Activated gamma-delta T cell treated with anti-CD3 and anti-CD28 coated beads, Interleukin-2, amount 50 U/mL, for 16 hours (primary cell): ENCODE data around the gene CPE.

Source experiments
- DNase-seq: peaks from one replicate; pipeline ENCODE4 v3.0.0-alpha.2; 2020; ENCODE audit warnings: low read depth

CPE gene

DNA sequence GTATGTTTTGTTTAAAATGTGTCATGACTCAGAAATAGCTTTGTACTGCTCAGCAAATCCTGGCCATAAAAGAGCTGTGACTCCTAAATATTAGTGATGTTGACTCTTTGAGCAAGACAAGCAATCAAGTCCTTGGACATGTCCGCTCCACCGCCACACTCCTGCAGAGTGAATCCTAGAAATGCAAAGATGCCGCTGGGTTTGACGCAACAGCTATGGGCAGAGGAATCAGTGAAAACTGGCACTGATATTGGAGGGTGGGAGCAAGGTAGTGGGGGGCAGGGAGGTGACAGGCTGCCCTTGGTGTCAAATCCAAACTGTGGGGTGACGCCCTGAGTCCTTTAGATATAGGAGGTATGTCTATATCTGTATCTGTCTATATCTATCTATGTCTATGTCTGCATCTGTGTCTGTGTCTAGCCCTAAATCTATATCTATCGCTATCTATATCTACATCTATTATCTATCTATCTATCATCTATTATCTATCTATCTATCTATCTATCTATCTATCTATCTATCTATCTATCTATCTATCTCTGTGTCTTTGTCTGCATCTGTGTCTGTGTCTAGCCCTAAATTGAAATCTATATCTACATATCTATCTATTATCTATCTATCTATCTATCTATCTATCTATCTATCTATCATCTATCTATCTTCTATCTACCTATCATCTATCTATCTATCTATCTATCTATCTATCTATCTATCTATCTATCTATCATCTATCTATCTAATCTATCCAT is 129.7 kb downstream of the CPE start:
- no peak for DNase-seq

DNA sequence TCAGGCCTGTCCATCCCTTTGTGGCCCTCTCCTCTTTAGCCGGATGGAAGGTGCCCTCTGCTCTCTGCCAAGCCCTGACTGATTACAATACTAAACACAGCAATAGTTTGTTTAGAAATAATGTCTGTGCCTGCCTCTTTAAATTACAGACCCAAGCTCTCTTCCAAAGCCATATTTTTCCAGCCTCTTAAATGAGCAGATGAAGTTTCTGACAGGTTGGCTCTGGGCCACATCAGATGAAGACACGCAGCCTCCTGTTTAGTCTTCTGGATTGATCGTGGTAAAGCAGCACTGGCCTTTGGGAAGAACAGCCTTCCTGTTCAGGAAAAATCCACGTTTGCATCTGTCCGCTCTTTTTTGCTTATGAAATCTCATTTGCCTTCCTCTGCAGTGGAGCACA is 133.6 kb downstream of the CPE start:
- no peak for DNase-seq

DNA sequence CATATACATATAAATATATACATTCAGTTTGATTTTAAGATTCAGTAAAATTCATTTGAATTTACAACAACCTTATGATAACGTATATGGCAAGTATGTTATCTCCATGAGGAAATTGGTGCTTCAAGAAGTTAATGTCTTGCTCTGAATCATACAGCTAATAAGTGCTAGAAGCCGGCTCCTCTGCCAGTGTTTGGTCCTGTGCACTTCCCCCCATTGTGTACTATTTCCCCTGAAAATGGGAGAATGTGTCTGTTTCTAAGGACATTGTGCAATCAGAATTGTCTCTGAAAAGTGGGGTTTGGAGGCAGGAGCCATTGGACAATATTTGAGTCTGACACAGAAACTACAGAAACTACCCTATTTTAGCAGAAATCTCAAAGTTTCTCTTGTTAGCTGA is 135.9 kb downstream of the CPE start:
- no peak for DNase-seq

GRCh38 chr4:165515201-165515600 is 136.4 kb downstream of the CPE start:
- no peak for DNase-seq

- no peak for DNase-seq
These were observed 137.5 kb downstream of the CPE start for GRCh38 chr4:165516281-165516833.

DNA sequence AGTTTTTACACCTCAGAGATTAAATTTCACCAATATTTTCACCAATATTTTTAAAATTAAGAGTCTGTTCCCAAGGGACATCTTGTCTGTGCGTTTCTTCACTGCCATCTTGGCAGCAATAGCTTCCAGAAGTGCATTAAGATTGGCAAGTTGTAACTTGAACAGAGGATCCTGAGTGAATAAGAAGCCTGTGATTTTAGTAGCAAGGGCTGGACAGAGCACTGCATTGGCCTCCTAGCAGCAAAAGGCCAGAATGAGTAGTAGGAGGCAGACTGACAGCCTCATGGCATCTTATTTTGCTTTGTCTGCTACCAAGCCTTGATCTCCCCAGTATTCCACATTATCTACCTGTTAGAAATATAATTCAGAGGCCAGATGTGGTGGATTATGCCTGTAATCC is 138.4 kb downstream of the CPE start:
- DNase-seq = no peak

DNA sequence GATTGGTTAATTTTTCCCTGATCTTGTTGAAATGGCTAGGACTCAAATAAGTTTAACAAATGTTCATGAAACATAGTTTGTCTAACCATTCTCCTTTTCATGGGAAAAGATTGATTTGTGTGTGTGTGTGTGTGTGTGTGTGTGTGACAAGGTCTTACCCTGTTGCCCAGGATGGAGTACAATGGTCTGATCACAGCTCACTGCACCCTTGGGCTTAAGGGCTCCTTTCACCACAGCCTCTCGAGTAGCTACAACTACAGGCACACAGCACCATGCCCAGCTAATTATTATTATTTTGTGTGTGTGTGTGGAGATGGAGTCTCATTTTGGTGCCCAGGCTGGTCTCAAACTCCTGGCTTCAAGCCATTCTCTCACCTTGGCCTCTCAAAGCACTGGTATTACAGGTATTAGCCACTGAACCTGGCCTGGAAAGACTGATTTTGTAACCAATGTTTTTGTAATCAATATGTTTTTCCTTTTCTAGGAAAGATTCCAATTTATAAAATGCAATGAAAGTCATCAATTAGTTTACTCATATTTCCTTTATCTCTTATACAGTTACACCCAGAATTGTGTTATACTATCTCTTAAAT is 139.3 kb downstream of the CPE start:
- no peak for DNase-seq

GRCh38 chr4:165518686-165519085 is 139.9 kb downstream of the CPE start:
- DNase-seq = no peak

DNA sequence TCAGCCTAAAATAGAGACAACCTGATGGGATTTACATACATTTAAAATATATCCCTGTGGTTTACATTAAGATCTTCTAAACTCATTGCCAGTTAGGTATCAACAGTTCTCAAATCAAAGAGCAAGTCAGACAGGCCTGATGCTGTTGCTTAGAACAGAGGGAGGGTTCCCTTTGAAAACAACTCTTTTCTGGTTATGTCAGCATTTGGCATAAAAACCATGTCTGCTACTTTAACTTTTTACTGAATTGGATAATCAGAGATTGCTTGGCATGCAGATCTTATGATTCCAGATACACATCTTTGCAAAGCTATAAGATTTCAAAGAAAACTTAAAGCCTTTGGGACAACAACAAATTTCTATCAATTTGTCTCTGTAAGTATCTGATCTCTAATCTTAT is 140.8 kb downstream of the CPE start:
- DNase-seq = no peak

- no peak for DNase-seq
These were observed 141.3 kb downstream of the CPE start for GRCh38 chr4:165520086-165520485.

DNA sequence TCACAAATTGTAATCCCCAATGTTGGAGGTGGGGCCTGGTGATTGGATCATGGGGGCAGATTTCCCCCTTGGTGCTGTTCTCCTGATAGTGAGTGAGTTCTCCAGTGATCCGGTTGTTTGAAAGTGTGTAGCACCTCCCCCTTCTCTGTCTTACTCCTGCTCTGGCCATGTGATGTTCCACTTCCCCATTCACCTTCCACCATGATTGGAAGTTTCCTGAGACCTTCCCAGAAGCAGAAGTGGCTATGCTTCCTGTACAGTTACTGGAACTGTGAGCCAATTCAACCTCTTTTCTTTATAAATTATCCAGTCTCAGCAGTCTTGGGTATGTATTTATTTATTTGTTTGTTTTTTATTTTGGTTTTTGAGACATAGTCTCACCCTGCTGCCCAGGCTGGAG is 143.2 kb downstream of the CPE start:
- DNase-seq = no peak

DNA sequence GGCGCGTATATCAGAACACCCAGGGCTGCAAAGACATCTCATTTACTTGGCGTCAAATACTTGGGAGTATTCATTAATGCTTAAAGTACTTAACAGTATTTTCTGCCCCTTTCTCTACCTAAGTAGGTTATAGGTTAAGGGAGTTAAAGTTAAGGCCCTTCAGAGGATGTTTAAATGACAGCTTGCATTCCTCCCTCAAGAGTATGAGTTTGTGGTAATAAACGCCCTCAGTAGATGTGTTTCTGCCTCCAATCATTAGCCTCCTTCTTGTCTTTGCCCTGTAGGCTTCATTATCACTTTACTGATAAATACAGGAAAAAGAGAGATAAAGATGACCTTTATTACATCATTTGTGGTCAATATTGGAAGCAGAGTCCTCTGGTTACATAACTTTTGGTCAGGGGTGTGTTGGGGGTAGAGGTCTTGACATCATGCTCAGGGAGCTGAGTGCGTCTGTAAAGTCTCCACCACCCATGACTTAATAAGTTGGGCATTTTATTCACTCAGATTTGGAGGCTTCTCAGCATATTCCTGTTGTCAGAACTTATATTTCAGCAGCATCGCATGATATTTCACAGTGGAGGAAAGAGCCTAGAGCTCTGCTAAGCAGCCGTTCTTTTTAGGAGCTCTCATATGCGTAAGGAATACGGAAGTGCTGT is 145.9 kb downstream of the CPE start:
- DNase-seq = no peak

- DNase-seq = no peak
These were observed 154.2 kb downstream of the CPE start for GRCh38 chr4:165532976-165533375.

GRCh38 chr4:165537028-165537648 is 158.3 kb downstream of the CPE start:
- DNase-seq = no peak

DNA sequence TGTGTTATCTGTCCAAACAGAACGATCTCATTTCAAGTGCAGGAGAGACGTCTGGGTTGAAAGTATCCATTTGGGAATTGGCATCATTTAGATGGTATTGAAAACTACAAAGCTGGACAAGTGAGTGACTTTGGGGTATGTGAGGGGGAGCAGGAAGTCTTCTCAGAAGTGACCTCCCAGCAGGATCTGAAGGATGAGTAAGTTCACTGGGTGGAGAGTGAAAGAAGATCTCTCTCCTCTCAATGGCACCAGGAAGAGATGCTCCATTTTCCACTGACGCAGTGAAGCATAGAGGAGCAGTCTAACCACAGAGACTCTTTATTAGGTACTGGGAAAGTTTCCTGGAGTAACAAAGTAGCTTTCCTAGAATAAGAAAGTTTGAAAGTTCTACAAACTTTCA is 161.0 kb downstream of the CPE start:
- DNase-seq = no peak

DNA sequence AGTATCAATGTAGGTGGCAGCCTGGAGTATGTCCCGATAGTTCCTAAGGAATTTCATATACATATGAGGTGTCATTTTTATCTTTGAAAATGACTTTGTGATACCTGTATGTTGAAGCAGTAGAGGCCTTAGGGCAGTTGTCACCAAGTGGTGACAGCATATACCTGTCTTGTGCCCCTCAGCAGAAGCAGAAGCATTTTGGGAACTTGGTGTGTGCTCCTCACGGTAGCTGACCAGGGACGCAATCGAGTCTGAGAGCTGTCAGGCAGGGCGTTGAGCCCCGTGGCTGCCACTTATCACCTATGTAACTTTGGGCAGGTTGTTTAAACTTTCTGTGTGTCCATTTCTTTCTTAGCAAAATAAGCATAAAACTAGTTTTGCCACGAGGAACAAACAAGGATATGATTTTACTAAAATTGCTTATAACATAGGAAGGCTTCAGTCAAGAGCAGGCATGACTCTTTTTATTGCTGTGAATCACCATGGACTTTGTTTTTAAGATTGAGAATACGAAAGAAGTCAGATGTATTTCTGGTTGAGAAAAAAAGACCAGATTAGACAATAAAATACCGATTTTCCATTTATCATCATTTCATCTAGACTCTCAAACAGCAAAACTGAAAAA is 161.5 kb downstream of the CPE start:
- no peak for DNase-seq

DNA sequence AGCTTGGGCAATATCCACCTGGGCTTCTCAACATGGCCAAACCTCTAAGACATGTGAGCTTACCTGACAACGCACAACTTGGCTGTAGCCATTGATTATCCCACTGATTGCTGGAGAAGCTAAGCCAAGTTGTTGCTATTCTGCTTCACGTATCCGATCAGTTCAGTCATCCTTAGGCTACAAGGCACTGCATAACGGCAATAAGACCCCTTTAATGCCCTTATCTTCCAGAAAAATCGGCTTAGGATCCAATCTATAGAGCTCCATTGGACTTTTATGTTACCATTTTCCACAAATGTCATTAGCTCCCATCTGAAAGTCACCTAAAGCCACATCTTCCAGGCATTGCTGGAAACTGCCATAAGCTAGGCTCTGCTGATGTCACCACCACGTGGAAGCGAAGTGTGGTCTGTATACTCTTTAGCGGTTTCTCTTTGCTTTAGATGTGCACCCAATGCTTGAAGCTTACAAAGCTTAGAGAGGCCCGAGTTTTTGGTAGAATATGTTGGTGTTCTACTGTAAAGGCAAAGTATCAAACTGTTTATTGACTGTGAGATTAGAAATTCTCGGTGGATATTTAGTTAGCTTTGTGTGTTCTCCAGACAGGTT is 163.1 kb downstream of the CPE start:
- no peak for DNase-seq

DNA sequence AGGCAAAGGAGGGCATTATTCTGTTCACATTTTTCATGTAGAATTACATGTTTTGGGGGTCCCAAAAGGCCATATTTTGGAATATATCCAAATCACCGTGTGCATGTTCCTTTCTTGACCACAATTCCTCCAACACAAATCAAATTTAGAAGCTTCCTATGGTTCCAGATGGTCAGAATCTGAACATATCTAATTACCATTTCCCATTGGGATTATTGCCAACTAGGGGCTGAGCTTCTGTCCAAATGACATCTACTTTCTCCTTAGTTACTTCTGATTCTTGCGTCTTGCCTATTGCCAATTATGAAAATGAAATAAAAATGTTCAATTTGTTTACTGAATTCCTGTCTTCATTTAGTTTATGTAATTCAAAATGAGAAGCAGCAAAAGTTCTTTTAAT is 163.7 kb downstream of the CPE start:
- no peak for DNase-seq
